Stomach smooth muscle (tissue), 2 donors: ENCODE measurements around the gene MIA3.
"Not testable (repeated sequence)": the region's sequence is repeated elsewhere in the genome, so short reads cannot be mapped to it uniquely, and the experiment has no call there.

Source experiments
- H3K27ac ChIP-seq: one replicate; pipeline ENCODE4 v1.7.0; 2013; ENCODE audit warnings: mild to moderate bottlenecking, low read length, inconsistent platforms
- H3K27me3 ChIP-seq, 2 donors: one replicate each; pipeline ENCODE4 v1.7.0; 2013; ENCODE audit warnings: low read length in 2 of 2; ENCODE audit not compliant: insufficient read depth in 2 of 2, control insufficient read depth in 1 of 2
- H3K36me3 ChIP-seq, 2 donors: one replicate each; pipeline ENCODE4 v1.7.0; 2013; ENCODE audit warnings: low read length in 2 of 2; ENCODE audit not compliant: control insufficient read depth in 2 of 2, insufficient read depth in 2 of 2
- H3K4me1 ChIP-seq: one replicate; pipeline ENCODE4 v1.7.0; 2013; ENCODE audit warnings: low read length; ENCODE audit not compliant: control insufficient read depth, insufficient read depth
- H3K4me3 ChIP-seq, 2 donors: one replicate each; pipeline ENCODE4 v1.7.0; 2013; ENCODE audit warnings: low read length in 2 of 2
- H3K9ac ChIP-seq, 2 donors: one replicate each; pipeline ENCODE4 v1.7.0; 2013; ENCODE audit warnings: low read length in 2 of 2, mild to moderate bottlenecking in 1 of 2
- H3K9me3 ChIP-seq, 2 donors: one replicate each; pipeline ENCODE4 v1.7.0; 2013; ENCODE audit warnings: low read length in 2 of 2; ENCODE audit not compliant: control insufficient read depth in 2 of 2
- donor health status: healthy.
- donor health status: Pancreatic carcinoma.

MIA3 gene

DNA sequence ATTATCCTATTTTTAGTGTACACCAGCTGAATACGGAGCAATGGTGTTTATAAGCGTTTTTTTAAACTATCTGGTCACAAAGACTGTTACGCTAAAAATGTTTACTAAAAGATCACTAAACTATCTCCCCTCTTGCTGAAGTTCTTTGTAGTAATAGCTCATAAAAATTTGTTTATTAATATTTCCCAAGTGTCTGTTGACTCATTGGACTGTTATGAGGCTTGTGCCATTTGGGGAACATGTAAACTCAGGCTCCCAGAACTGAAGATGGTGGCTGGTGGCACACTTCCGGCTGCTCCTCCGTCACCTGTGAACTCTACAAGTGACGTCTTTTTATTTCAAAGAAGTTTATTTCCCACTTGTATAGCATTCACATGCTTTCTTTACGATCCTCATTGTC lies 48.1 kb downstream of the MIA3 start:
- H3K4me3 ChIP-seq = no peak overlapping the region
- no peaks in the 10 kb centered on the region for H3K9me3 ChIP-seq
- H3K4me1 ChIP-seq = no peaks in the 10 kb centered on the region
- H3K27me3 ChIP-seq = no peaks in the 10 kb centered on the region
- H3K27ac ChIP-seq = no peak overlapping the region
- H3K9ac ChIP-seq = no peak overlapping the region
- H3K36me3 ChIP-seq = peaks cover 45 to 48% of the 10 kb centered on the region in 2 donors

DNA sequence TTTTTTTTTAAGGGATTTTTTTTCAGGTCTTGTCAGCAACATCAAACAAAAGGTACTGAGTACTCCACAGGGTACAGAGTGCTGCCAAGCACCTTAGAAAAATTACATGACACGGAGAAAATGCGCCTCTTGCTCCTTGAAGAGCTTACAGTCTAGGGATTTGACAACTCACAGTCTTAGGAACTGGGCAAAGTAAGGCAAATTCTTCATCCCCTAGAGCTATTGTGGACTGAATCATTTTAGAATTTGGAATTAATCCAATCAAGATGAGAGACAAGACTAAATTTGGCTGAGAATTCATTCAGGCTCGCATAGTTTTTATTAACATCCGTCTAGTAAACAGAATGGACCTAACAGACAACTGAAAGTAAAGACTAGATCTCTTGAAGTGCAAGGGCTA lies 50.3 kb downstream of the MIA3 start:
- H3K27ac ChIP-seq, H3K27me3 ChIP-seq, H3K9ac ChIP-seq, H3K4me3 ChIP-seq, H3K9me3 ChIP-seq, H3K4me1 ChIP-seq: not testable (repeated sequence)
- H3K36me3 ChIP-seq = peaks cover 33 to 36% of the 10 kb centered on the region in 2 donors

- not testable (repeated sequence) for H3K27me3 ChIP-seq, H3K9ac ChIP-seq, H3K27ac ChIP-seq, H3K4me3 ChIP-seq, H3K4me1 ChIP-seq, H3K9me3 ChIP-seq
- peaks cover 24 to 28% of the 10 kb centered on the region in 2 donors for H3K36me3 ChIP-seq
Measured at GRCh38 chr1:222669107-222669506, 51.2 kb downstream of the MIA3 start.

DNA sequence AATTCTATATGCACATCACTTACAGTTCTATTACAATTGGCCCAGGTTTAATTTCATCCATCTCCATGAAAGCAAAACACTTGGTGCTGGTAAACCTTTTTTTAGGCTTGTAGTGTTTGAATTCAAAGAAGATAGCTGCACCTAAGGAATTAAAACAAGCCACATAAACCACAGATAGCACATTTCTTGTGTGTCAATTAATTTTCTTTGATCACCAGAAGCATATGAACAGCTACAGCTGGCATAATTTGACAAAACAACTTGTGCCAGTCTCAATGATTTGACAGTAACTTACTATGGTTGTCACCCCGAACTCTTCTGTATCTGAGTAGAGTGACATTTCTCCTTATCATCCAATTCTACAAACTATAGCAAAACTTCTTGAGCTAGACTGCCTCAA lies 52.2 kb downstream of the MIA3 start:
- peaks cover 21% of the 10 kb centered on the region in 2 donors for H3K36me3 ChIP-seq

DNA sequence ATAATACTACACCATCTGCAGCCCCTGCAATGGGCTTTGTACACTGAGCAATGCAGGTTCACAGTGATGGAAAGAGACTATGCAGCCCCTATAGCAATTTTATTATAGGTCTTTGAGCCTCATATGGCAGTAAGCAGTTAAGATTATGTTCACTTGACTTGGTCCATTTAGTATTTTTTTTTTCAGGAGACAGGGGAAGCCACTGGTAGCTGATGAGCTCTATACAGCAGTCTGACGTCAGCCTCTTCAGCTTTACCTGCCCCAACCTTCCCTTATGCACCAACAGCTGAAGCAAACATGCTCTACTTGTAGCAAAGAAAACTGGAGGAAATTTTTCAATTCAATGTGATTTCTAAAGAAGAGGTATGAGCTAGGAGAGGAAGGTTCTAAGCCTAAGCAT lies 62.2 kb downstream of the MIA3 start:
- H3K9me3 ChIP-seq = no peaks in the 10 kb centered on the region
- H3K4me3 ChIP-seq = no peak overlapping the region
- H3K4me1 ChIP-seq = no peaks in the 10 kb centered on the region
- H3K27ac ChIP-seq = no peak overlapping the region
- H3K9ac ChIP-seq = no peak overlapping the region
- peaks cover 16 to 18% of the 10 kb centered on the region in 2 donors for H3K36me3 ChIP-seq
- no peaks in the 10 kb centered on the region for H3K27me3 ChIP-seq

More for the DNA sequence above, 52.2 kb downstream of the MIA3 start:
- no peak overlapping the region for H3K27ac ChIP-seq
- no peaks in the 10 kb centered on the region for H3K9me3 ChIP-seq
- H3K27me3 ChIP-seq = no peaks in the 10 kb centered on the region
- no peak overlapping the region for H3K4me3 ChIP-seq
- no peak overlapping the region for H3K9ac ChIP-seq
- H3K4me1 ChIP-seq = no peaks in the 10 kb centered on the region

- H3K9me3 ChIP-seq = no peaks in the 10 kb centered on the region
- no peaks in the 10 kb centered on the region for H3K4me1 ChIP-seq
- no peak overlapping the region for H3K27ac ChIP-seq
- no peak overlapping the region for H3K9ac ChIP-seq
- H3K4me3 ChIP-seq = no peak overlapping the region
- peaks cover 7 to 24% of the 10 kb centered on the region in 2 donors for H3K36me3 ChIP-seq
- H3K27me3 ChIP-seq = no peaks in the 10 kb centered on the region
Measured at GRCh38 chr1:222691016-222691415, 73.1 kb downstream of the MIA3 start.

DNA sequence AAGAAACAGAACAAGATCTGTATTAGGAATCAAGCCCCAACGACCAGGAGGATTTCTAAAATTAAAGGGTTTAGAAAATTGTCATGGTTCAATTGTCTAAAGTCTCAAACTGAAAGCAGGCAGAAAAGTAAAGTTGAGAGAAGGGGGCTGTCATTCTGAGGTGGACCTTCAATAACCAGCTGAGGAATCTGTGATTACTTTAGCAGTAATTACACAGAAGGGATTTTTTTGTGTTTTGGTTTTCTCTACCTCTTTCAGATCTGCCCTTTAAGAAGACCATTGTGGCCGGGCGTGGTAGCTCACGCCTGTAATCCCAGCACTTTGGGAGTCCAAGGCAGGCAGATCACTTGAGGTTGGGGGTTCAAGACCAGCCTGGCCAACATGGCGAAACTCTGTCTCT lies 77.0 kb downstream of the MIA3 start:
- no peak overlapping the region for H3K27ac ChIP-seq
- H3K4me1 ChIP-seq = no peaks in the 10 kb centered on the region
- no peaks in the 10 kb centered on the region for H3K27me3 ChIP-seq
- peaks cover 0 to 16% of the 10 kb centered on the region in 2 donors for H3K36me3 ChIP-seq
- no peaks in the 10 kb centered on the region for H3K9me3 ChIP-seq
- H3K4me3 ChIP-seq = no peak overlapping the region
- no peak overlapping the region for H3K9ac ChIP-seq

GRCh38 chr1:222696741-222697140 lies 78.8 kb downstream of the MIA3 start:
- Histone ChIP-seq H3K4me3 (no peak overlapping the region), H3K27me3 (no peaks in the 10 kb centered on the region), H3K9me3 (no peaks in the 10 kb centered on the region), H3K36me3 (peaks cover 0 to 19% of the 10 kb centered on the region in 2 donors), H3K9ac (no peak overlapping the region), H3K4me1 (no peaks in the 10 kb centered on the region), H3K27ac (no peak overlapping the region)

DNA sequence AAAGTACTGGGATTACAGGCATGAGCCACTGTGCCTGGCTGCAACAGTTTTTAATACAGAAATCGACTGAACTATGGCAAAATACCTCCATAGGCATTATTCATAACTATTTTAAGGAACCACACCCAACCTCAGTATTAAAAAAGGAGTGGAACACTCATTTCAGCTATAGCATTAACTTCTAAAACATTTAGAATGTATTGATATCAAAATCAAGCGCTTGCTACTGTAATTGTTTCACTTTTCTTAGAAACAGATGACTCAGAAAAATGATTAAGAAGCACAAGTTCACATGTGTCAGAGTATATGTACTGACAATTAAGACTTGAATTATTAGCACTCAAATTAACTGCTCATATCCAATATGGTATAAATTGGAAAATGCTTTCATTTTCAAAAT lies 79.3 kb downstream of the MIA3 start:
- H3K27me3 ChIP-seq = no peaks in the 10 kb centered on the region

DNA sequence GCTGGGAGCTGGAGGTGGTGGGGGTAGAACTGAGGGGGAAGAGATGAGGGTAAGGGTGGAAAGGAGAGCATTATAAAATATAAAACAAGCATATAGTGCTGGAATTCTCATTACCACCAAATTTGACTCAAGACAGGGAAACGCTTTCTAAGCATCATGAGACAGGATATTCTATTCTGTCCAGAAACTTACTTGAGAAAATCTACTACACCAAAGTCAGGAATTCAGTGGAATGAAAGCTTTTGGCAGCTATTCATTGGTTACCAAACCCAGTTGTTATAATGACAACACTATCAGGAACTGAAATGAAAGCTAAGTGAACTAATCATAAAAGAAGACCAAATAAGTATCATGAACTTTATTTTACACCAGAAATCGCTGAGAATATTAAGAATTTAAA lies 79.9 kb downstream of the MIA3 start:
- Histone ChIP-seq H3K27me3 (no peaks in the 10 kb centered on the region), H3K4me3 (no peak overlapping the region), H3K27ac (no peak overlapping the region), H3K9ac (no peak overlapping the region), H3K36me3 (peaks cover 5 to 14% of the 10 kb centered on the region in 2 donors), H3K4me1 (no peaks in the 10 kb centered on the region), H3K9me3 (no peaks in the 10 kb centered on the region)

More for the DNA sequence above, 79.3 kb downstream of the MIA3 start:
- H3K9me3 ChIP-seq = no peaks in the 10 kb centered on the region
- H3K4me1 ChIP-seq = no peaks in the 10 kb centered on the region
- peaks cover 0 to 17% of the 10 kb centered on the region in 2 donors for H3K36me3 ChIP-seq
- H3K27ac ChIP-seq = no peak overlapping the region
- H3K4me3 ChIP-seq = no peak overlapping the region
- no peak overlapping the region for H3K9ac ChIP-seq

GRCh38 chr1:222702210-222702609 lies 84.3 kb downstream of the MIA3 start:
- H3K27ac ChIP-seq = no peak overlapping the region

More at GRCh38 chr1:222702210-222702609, 84.3 kb downstream of the MIA3 start:
- Histone ChIP-seq H3K36me3 (peaks cover 5 to 7% of the 10 kb centered on the region in 2 donors), H3K4me1 (no peaks in the 10 kb centered on the region), H3K9ac (no peak overlapping the region), H3K27me3 (no peaks in the 10 kb centered on the region), H3K4me3 (no peak overlapping the region), H3K9me3 (no peaks in the 10 kb centered on the region)
